ENCODE measurements around the gene DNAJC15.
"Not testable (repeated sequence)": the region's sequence is repeated elsewhere in the genome, so short reads cannot be mapped to it uniquely, and the experiment has no call there.

The DNAJC15 gene

GRCh38 chr13:43005460-43006236, 17.7 kb upstream of the DNAJC15 start:
- DNase-seq = no peak

DNA sequence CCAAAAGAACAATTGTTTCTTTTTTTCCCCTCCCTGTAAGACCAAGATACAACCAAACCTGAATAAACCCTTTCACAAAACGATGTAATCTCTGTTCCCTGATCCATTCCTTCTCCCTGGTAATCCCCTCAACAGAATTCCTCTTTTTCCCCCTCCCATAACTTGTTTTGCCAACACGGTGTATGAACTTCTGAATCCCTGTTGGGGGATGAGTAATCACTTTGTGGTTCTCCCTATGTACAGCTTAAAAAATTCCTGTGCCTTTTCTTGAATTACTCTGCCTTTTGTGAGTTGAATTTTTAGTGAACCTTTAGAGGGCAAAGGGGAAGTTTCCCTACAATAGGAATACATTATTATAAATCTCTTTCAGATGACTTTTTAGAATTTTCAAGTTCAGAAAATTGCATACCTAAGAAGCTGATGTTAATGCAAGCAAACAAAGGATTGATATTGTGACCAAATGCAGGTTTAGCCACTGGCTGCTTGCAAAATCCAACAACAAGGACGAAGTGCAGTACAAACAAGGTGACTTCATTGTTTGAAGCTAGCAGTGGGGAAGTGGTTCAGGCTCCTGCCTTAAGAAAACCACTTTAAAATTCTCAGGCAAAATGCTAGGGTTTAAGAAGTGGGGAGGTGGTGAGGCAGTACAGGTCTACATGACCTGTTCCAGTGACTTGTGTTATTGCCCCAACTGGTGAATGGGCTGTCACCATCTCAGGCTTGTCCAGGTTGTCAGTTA, 16.3 kb upstream of the DNAJC15 start:
- DNase-seq = no peak

- no peak for DNase-seq
Observed at GRCh38 chr13:43008596-43008995, 14.8 kb upstream of the DNAJC15 start.

DNA sequence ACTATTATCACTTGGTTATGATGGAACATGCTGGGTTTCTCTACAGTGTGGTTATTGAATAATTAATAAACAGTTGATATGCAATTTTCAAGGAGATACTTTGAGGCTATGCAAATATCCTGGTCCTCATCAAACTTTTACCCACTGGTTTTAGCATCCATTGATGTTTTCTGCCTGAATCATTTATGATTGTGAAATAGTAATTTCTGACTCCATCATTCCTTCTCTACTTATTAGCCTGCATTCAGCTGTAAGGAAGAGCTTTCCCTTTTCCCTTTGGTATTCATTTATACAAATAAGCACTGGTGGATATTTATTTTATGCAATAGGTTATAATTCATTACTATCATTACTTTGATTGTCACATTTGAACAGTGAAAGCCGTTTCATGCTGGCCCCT, 13.9 kb upstream of the DNAJC15 start:
- no peak for DNase-seq

DNA sequence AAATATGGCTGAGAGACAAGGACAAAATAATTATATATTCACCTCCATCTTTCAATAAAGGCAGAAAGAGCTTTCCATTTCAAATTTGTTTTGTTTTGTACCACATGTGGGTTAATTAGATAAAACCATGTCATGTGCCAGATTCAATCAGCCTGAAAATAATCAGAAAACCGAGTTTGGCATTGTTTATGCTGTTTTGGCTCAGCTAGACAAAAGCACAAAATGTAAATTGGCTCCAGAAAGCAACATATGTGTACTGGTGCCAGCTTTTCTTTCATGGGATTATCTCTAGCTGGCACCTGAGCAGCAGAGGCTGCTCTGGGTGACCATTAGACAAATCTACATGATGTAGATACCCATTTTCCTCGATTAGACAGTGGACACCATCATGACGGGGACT, 9.2 kb upstream of the DNAJC15 start:
- no peak for DNase-seq

GRCh38 chr13:43016226-43016625, 7.2 kb upstream of the DNAJC15 start:
- no peak for DNase-seq

GRCh38 chr13:43019811-43020210, 3.6 kb upstream of the DNAJC15 start:
- DNase-seq = no peak

DNA sequence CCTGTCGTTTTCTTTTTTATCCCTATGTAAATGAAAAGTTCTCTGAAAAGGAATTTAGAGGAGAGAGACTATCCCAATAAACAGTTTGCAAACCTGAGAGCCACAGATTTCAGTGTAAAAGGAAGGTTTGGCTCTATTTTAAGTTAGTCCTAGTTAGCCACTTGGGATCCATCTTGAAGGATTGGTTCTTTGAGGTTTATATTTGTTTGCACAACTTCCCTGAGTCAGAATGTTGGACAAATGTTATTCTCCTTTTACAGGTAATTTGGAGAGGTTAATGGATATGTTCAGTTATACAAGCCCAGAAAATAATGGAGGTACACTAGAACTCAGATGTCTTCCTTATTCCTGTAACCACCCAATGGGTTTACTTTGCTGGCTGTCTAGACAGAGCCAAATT, 2.6 kb upstream of the DNAJC15 start:
- DNase-seq = no peak

DNA sequence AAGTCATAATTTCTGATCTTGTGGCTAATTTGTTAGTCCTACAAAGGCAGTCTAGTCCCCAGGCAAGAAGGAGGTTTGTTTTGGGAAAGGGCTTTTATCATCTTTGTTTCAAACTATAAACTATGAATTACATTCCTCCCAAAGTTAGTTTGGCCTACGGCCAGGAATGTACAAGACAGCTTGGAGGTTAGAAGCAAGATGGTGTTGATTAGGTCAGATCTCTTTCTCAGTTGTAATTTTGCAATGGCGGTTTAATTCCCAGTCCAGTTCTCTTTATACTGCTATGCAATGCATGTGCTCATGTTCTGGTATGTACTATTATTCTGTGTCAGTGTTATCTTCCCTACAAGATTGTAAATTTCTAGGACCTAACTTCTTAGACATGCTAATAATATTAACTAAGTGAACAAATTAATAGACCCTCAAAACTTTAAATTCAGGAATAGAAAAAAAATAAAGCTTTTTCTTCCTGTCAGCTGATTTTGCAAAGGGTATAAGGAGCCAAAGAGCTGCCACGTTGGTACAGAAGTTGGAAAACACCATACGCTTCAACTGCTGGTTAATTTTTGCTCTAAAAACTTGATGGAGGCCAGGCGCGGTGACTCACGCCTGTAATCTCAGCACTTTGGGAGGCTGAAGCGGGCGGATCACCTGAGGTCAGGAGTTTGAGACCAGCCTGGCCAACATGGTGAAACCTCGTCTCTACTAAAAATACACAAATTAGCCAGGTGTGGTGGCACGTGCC, 1.3 kb upstream of the DNAJC15 start:
- no peak for DNase-seq

DNA sequence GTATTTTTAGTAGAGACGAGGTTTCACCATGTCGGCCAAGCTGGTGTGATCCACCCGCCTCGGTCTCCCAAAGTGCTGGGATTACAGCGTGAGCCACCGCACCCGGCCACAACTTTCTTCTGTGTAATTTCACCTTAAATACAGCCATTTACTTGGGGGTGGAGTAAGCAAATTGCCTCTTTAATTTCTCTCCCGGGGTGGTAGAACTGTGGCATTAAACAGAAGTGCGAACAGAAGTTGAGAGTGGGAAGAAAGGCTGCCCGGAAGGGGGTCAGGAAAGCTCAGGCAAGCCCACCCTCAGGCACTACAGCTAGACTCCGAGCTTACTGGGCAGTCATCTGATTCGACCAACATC, 475 bp upstream of the DNAJC15 start:
- DNase-seq = no peak

DNA sequence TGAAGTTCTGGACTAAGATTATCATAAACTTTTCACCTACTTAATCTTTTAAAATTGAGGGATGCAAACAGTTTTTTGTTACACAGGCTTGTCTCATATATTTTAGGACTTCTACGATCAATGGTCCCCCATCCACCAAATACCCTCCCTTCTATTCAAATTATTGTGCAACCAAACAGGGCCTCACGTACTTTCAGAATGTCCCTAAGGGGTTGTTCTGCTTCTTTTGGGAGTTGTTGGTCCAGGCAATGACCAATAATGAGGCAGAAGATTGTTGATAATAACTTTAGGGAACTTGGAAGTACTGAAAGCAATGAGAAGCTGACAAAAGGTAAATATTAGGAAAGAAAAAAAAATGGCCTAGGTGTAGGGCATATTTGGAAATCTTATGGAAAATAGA, 2.9 kb downstream of the DNAJC15 start:
- DNase-seq = no peak

DNA sequence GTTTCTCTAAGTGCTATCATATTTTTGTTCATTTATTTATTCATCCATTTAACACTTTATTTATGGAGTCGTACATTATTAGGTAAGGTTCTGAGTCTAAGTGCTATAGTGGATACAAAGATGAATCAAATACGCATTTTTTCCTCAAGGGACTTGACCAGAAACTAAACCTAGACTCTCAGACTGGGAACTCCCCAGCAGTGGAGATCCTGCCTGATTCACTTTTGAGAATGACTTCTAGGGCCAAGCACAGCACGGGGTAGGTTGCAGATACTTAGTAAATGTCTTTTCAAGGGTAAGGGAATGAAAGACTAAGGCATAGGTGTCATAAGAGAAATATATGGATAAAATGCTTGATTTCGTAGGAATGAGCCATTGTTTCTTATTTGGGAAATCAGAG, 7.2 kb downstream of the DNAJC15 start:
- DNase-seq = no peak

- no peak for DNase-seq
Observed at GRCh38 chr13:43031881-43032280, 8.5 kb downstream of the DNAJC15 start.

- no peak for DNase-seq
Observed at GRCh38 chr13:43033038-43033437, 9.7 kb downstream of the DNAJC15 start.

GRCh38 chr13:43036351-43037250, 13.2 kb downstream of the DNAJC15 start:
- DNase-seq = no peak

DNA sequence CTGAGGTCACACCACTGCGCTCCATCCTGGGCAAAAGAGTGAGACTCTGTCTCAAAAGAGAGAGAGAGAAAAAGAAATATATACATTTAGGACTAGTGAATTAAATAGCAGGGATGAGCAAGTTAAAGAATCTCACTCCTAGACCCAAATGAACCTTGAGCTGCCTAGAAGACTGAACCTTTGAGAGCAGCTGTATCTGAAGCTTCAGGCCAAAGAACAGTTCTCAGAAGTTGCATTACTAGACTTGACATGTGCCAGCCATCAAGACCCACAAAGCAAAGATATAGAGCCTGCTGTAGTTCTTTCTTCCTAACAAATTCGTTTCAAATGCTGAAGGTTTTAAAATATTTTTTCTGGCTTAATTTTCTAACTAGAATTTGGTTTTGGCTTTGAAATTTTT, 16.6 kb downstream of the DNAJC15 start:
- no peak for DNase-seq

GRCh38 chr13:43040581-43041368, 17.4 kb downstream of the DNAJC15 start:
- not testable (repeated sequence) for DNase-seq

DNA sequence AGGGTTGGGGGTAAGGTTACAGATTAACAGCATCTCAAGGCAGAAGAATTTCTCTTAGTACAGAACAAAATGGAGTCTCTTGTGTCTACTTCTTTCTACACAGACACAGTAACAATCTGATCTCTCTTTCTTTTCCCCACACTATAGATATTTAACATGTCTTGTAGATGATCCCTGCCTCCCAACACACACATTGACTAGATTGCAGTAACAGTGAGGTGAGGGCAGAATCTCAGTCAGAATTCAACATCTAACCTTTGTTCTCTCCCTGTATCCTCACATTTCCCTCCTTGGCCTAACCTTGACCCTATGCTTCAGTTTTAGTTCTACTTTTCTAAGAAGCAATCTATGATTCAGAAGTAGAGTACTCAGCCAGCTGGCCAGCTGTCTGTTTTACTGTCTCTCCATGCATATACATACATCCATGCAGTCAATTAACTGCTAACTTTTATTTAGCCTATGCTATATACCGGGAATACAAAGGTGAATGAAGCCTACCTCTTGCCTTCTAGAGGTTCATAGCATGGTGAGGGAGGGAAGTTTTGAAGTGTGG, 18.1 kb downstream of the DNAJC15 start:
- DNase-seq = no peak

GRCh38 chr13:43042410-43042921, 19.1 kb downstream of the DNAJC15 start:
- DNase-seq = no peak

GRCh38 chr13:43044720-43045301, 21.4 kb downstream of the DNAJC15 start:
- no peak for DNase-seq

DNA sequence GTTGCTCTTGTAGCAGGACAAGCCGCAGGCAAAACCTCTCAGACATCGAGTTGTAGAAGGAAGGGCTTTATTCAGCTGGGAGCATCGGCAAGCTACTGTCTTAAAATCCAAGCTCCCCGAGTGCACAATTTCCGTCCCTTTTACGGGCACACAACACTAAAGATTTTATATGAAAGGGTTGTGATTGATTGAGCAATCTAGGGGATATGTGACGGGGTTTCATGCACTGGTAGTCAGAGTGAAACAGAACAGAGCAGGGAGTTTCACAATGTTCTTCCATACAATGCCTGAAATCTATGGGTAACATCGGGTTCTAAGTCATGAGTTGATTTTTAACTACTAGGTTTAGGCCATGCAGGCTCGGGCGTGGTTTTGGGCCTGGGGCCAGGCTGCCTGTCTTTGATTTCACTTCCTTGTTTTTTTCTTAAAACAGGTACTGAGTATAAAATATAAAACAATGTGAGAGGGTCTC, 22.0 kb downstream of the DNAJC15 start:
- not testable (repeated sequence) for DNase-seq

All from NK-92 treated with Interleukin-12 subunit alpha and Interleukin-12 subunit beta, amount 100 ng/mL, for 24 hours (cell line).